Adrenal gland (tissue), 12 donors: ENCODE measurements around the gene GALNT9. TPM values are rescaled to one million over a fixed set of nuclear protein-coding genes. Genes with fewer than 3 reads are reported as not detected.

Experiments used
- DNase-seq, 7 donors: peaks; one replicate each; pipeline ENCODE4 v3.0.0-alpha.2; 2019 to 2020
- H3K27ac ChIP-seq, 5 donors: fragments of 200-600 bp; sonication (generic) in 4 of 5; 1 replicate in 3 of 5; 2 replicates in 2 of 5; pipeline versions ENCODE4 v1.5.1 to v1.8.0; 2016 to 2020; ENCODE audit warnings: mild to moderate bottlenecking in 1 of 5
- H3K27me3 ChIP-seq: fragments of 200-600 bp; 2 replicates; pipeline ENCODE4 v1.8.0; 2021
- H3K36me3 ChIP-seq, 2 donors: fragments of 200-600 bp; replicated peaks in 1 of 2; 1 replicate in 1 of 2; 2 replicates in 1 of 2; pipeline versions ENCODE4 v1.5.1 to v1.8.0; 2018 to 2022
- H3K4me1 ChIP-seq, 2 donors: fragments of 200-600 bp; replicated peaks in 1 of 2; 1 replicate in 1 of 2; 2 replicates in 1 of 2; pipeline versions ENCODE4 v1.5.1 to v1.8.0; 2018 to 2021
- H3K4me3 ChIP-seq, 4 donors: fragments of 200-600 bp; sonication (generic) in 3 of 4; one replicate each; pipeline ENCODE4 v1.5.1; 2016 to 2018
- H3K9me3 ChIP-seq, 3 donors: fragments of 200-600 bp; sonication (generic) in 1 of 3; replicated peaks in 1 of 3; 1 replicate in 2 of 3; 2 replicates in 1 of 3; pipeline versions ENCODE4 v1.5.1 to v1.8.0; 2016 to 2021
- CTCF ChIP-seq, 6 experiments: fragments of 450-650 bp in 4 of 6; fragments of 200-600 bp in 2 of 6; sonication (generic) in 1 of 6; IDR thresholded peaks; 1 replicate in 5 of 6; 2 replicates in 1 of 6; pipeline versions ENCODE4 v1.5.1 to v1.8.0; 2016 to 2021; ENCODE audit warnings: antibody characterized with exemption in 6 of 6, mild to moderate bottlenecking in 2 of 6, moderate library complexity in 1 of 6
- POLR2A ChIP-seq, 2 donors: fragments of 450-650 bp; IDR thresholded peaks; one replicate each; pipeline ENCODE4 v1.6.1; 2017; ENCODE audit warnings: antibody characterized with exemption in 2 of 2, mild to moderate bottlenecking in 2 of 2, moderate library complexity in 1 of 2
- whole genome bisulfite sequencing, 4 donors: extraction: QIAGEN DNeasy Blood & Tissue Kit in 2 of 4; methylation state at CpG; one replicate each; pipeline versions ENCODE4 v1.1.5 to v1.1.7; 2013 to 2017; 5-methylcytosine and 5-hydroxymethylcytosine counted together
- intact Hi-C, 2 donors: fragments of 100-400 bp; cut with DNase I; formaldehyde crosslinking; loops; one replicate each; pipeline versions ENCODE4 v1.14.1 to v1.15.0; 2022 to 2023
- polyA plus RNA-seq, 3 donors: library from polyadenylated mRNA; stranded (reverse); fragments of 200-250 nt in 2 of 3; fragments of 350-450 nt in 1 of 3; fragmentation: Illumina TruSeq in 1 of 3; extraction: RNeasy Lipid Tissue Mini Kit (QIAGEN cat#74804) in 1 of 3; gene quantifications; one replicate each; pipeline ENCODE4 v1.2.3, GENCODE V29; 2013 to 2014
- total RNA-seq, 9 donors: library from RNA; depleted of rRNA in 4 of 9; stranded (reverse); fragments of >200 nt in 4 of 9; fragments of 120-200 nt in 1 of 9; fragmentation: NEBNext Ultra II Directional in 1 of 9; extraction: Animal tissue kit (Norgen Biotek cat#: 25700) in 1 of 9; gene quantifications; one replicate each; pipeline versions ENCODE4 v1.1.0 to v1.2.4, GENCODE V29; 2013 to 2023
- donor health status: healthy with polysubstance abuse.
- donor health status: Bipolar disorder and iron deficiency.
- donor health status: DM: yes; HTN: yes; CAD: no.
- donor health status: DM: no; HTN: no; CAD: no.
- donor health status: DM: no; HTN: no; CAD: no.
- donor health status: DM: yes; HTN: yes; CAD: no.

Gene GALNT9
- total and polyA plus RNA-seq, 12 donors: 0.44 to 7.8 (median 1.2) TPM; not detected in 1

GRCh38 chr12:132337557-132337956 lies 8.2 kb upstream of the GALNT9 start:
- Histone ChIP-seq H3K27ac (no peak overlapping the region), H3K4me1 (no peaks in the 10 kb centered on the region), H3K27me3 (peaks cover 30% of the 10 kb centered on the region), H3K4me3 (no peak overlapping the region), H3K36me3 (no peaks in the 10 kb centered on the region), H3K9me3 (no peaks in the 10 kb centered on the region)
- 78 to 87% (median 86%) methylated on average over 22 to 27 of the region's 27 CpGs for WGBS, 4 donors
- TF ChIP-seq CTCF (IDR thresholded peaks at IDR 0.05) (no peak), POLR2A (IDR thresholded peaks at IDR 0.05) (no peak)
- no peak for DNase-seq
- intact Hi-C loops: no loop called here

GRCh38 chr12:132336451-132337413 lies 7.3 kb upstream of the GALNT9 start:
- Histone ChIP-seq H3K4me3 (no peak overlapping the region), H3K36me3 (no peaks in the 10 kb centered on the region), H3K27me3 (peaks cover 32% of the 10 kb centered on the region), H3K9me3 (no peaks in the 10 kb centered on the region), H3K4me1 (no peaks in the 10 kb centered on the region), H3K27ac (no peak overlapping the region)
- no peak for DNase-seq
- intact Hi-C loops: no loop called here
- WGBS, 4 donors: 84 to 89% (median 86%) methylated on average over 33 to 41 of the region's 41 CpGs
- no peak for TF ChIP-seq CTCF (IDR thresholded peaks at IDR 0.05)
- no peak for TF ChIP-seq POLR2A (IDR thresholded peaks at IDR 0.05)

- no peak overlapping the region for H3K4me3 ChIP-seq
- H3K36me3 ChIP-seq: no peaks in the 10 kb centered on the region
- no peaks in the 10 kb centered on the region for H3K9me3 ChIP-seq
- H3K4me1 ChIP-seq: no peaks in the 10 kb centered on the region
- DNase-seq: no peak
- H3K27me3 ChIP-seq: peaks cover 47% of the 10 kb centered on the region
- WGBS, 4 donors: 70 to 76% (median 76%) methylated on average over 8 to 11 of the region's 11 CpGs
- intact Hi-C loops: no loop called here
- H3K27ac ChIP-seq: no peak overlapping the region
- no peak for TF ChIP-seq CTCF (IDR thresholded peaks at IDR 0.05)
- TF ChIP-seq POLR2A (IDR thresholded peaks at IDR 0.05): no peak
Measured at GRCh38 chr12:132335179-132335756, 5.9 kb upstream of the GALNT9 start.

GRCh38 chr12:132333766-132334165 lies 4.4 kb upstream of the GALNT9 start:
- TF ChIP-seq CTCF (IDR thresholded peaks at IDR 0.05) (no peak), POLR2A (IDR thresholded peaks at IDR 0.05) (no peak)
- no peak overlapping the region for H3K27ac ChIP-seq
- H3K4me3 ChIP-seq: no peak overlapping the region
- intact Hi-C loops: no loop called here
- H3K36me3 ChIP-seq: no peaks in the 10 kb centered on the region
- no peaks in the 10 kb centered on the region for H3K4me1 ChIP-seq
- WGBS, 4 donors: 73 to 81% (median 74%) methylated on average over 17 to 26 of the region's 26 CpGs
- peaks cover 52% of the 10 kb centered on the region for H3K27me3 ChIP-seq
- no peak for DNase-seq
- no peaks in the 10 kb centered on the region for H3K9me3 ChIP-seq
